HL-60/S4 (cell line): ENCODE results near the gene DNAJC3.

ENCODE experiments used
- in situ Hi-C: fragments of 300-500 bp; cut with MboI; formaldehyde crosslinking; loops from 2 replicates; pipeline ENCODE4 v1.14.3; 2022; ENCODE audit warnings: low sequenced_read_pairs

DNAJC3 gene

GRCh38 chr13:95814495-95814894 lies 137.6 kb downstream of the DNAJC3 start:
- in situ Hi-C loops = loop anchor here (25.0 kb wide), 1 partner anchor 627 kb away; no protein-coding TSS in a partner anchor

GRCh38 chr13:95822303-95822702 lies 145.4 kb downstream of the DNAJC3 start:
- in situ Hi-C loops = loop anchor here (25.0 kb wide), 1 partner anchor 635 kb away; no protein-coding TSS in a partner anchor

- in situ Hi-C loops = loop anchor here (10.0 to 25.0 kb wide), 2 partner anchors 218 to 296 kb away; no protein-coding TSS in a partner anchor
Observed at GRCh38 chr13:95833126-95833525, 156.2 kb downstream of the DNAJC3 start.

- in situ Hi-C loops = loop anchor here (10.0 to 25.0 kb wide), 2 partner anchors 219 to 296 kb away; no protein-coding TSS in a partner anchor
Observed at GRCh38 chr13:95833719-95834118, 156.8 kb downstream of the DNAJC3 start.

GRCh38 chr13:95834134-95834765 lies 157.3 kb downstream of the DNAJC3 start:
- in situ Hi-C loops = loop anchor here (10.0 to 25.0 kb wide), 2 partner anchors 219 to 297 kb away; no protein-coding TSS in a partner anchor

GRCh38 chr13:95841894-95842293 lies 165.0 kb downstream of the DNAJC3 start:
- in situ Hi-C loops = loop anchor here (25.0 kb wide), 1 partner anchor 305 kb away; no protein-coding TSS in a partner anchor

- in situ Hi-C loops = loop anchor here (25.0 kb wide), 1 partner anchor 306 kb away; no protein-coding TSS in a partner anchor
Observed at GRCh38 chr13:95842898-95843297, 166.0 kb downstream of the DNAJC3 start.
